Renal cortical epithelial cell (primary cell): Measurements from ENCODE around the gene SNED1. TPM values are rescaled to one million over a fixed set of nuclear protein-coding genes. Genes with fewer than 3 reads are reported as not detected.

Experiments
- DNase-seq: peaks from one replicate; pipeline ENCODE4 v3.0.0-alpha.2; 2011; ENCODE audit warnings: low read depth
- total RNA-seq: library from RNA; depleted of rRNA; stranded (reverse); fragments of >200 nt; gene quantifications from 2 replicates; pipeline ENCODE4 v1.2.3, GENCODE V29; 2014

The SNED1 gene
- total RNA-seq, 1 donor from 2014 or later: 4.2 TPM

DNA sequence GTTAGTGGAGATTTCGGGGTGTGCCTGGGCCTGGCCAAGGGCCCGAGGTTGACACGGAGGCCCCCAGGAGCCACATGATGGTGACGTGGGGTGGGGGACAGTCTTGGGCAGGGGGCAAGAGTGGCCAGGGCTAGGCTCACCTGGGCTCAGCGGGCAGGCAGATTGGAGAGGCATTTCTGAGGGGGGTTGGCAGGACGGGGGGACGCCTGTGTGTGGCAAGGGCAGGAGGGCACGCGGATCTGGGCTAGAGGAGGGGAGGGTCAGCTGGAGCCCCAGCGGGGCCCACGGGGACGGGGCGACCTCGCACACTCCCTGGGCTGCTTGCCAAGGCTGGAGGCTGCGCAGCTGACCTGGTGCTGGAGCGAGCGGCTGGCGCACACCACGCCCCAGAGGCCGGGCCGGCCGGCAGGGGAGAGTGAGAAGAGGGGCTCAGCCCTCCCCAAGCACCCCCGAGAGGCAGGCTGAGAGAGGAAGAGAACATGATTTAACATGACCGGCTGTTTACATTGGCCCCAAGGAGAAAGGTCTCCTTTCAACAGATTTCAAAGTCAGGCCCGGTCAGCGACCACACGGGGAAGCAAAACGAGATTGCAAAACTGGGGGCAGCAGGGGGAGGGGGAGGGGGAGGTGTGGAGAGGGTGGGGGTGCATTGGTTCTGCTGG, 38.0 kb upstream of the SNED1 start:
- DNase-seq: peak; percentile 23

DNA sequence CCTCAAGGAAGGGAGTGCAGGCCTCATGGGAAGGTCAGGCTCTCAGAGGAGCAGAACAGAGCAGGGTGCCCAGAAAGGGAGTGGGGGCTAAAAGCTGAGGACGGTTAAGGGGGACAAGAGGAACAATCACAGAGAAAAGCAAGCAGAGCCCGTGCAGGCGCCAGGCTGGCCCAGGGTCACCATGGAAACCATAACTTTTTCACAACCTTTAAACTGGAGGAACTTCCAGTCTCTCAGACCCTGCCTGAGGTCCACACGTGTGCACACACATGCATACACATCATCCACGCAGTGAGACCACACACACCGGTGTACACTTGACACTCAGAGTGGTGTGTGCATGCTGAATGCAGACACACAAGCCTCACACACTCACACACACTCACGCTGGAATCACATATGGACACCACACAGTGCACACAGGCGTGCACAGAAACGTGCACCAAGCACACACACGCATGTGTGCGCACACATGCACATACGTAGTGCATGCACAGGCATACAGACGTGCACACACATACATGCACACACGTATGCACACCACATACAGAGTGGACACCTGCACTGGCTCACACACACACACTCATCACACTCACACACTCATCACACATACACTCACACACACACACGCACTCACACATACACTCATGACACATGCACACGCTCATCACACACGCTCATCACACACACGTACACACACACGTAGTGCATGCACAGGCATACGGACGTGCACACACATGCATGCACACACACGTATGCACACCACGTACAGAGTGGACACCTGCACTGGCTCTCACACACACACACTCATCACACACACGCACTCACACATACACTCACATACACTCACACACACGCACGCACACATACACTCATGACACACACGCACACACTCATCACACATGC, 37.2 kb upstream of the SNED1 start:
- DNase-seq: no peak

DNA sequence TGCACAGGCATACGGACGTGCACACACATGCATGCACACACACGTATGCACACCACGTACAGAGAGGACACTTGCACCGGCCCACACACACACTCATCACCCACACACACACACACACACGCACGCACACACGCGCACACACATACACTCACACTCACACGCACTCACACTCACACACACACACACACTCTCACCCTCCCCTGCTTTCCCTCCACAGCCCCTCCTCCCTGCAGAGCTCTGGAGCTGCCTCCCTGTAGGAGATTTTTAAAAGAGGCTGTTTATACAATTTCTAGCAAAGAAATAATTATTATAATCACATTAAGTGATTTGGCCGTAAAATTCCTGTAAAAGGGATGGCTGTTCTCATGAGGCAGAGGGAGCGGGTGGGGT, 36.5 kb upstream of the SNED1 start:
- no peak for DNase-seq

DNA sequence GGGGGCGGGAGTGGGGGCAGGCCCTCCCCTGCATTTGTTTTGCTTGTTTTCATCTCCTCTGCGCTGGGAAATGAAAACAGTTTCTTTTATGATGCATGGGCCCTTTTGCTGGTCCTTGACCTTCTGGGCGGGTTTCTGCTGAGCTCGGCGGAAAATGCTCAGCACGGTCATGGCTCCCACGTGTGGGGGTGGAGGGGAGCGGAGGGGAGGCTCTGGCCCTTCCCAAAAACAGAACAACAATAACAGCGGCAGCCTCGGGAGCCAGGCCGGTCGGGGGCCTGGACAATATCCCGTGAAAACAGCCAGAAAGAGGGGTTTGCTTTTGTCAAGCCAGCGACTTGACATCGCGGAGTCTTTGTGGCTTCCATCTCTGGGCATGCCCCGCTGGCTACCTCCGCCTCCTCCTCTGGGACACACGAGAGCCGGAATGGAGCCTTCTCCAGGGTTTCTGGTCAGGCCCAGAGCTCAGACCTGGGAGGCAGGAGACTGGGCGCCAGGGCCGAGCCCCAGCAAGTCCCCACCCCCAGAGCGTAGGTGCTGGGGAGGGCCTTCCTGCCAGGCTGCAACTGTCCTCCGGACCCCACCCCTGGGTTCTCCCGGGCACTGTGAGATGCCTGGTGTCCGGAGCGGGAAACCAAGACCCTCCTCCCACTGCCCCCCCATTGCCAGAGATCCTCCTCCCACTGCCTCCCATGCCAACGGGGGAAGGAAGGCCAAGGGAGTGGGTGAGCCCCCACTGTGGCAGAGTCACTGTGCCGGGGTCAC, 35.9 kb upstream of the SNED1 start:
- DNase-seq: no peak

DNA sequence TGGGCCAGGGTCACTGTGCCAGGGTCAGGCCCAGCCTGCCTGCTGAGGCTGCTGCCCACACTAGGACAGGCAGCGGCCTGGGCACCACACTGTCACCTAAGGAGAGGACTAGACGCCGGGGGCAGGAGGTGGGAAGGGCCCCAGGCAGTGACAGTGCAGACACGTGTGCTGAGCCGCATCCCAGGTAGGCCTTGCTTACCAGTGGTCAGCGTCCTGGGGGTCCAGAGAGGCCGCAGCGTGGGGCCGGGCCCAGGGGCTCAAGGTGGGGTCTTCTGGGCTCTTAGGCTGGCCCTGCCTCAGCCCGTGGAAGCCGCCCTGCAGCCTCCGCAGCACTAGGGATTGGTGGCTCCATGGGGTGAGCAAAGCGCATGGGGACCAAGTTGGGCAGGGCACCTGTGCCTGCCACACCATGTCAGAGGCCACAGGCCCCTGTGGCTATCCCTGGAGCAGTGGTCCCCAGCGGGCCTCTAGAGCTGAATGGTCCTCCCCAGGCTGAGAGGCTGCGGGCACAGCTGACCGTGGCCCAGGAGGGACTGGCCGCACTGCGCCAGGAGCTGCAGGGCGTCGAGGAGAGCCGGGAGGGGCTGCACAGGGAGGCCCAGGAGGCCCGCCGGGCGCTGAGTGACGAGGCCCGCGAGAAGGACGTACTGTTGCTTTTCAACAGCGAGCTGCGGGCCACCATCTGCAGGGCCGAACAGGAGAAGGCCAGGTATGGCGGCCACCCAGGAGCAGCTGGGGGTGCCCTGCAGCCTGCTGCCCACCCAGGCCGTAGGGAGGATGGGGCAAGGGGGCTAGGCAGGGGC, 35.2 kb upstream of the SNED1 start:
- no peak for DNase-seq

DNA sequence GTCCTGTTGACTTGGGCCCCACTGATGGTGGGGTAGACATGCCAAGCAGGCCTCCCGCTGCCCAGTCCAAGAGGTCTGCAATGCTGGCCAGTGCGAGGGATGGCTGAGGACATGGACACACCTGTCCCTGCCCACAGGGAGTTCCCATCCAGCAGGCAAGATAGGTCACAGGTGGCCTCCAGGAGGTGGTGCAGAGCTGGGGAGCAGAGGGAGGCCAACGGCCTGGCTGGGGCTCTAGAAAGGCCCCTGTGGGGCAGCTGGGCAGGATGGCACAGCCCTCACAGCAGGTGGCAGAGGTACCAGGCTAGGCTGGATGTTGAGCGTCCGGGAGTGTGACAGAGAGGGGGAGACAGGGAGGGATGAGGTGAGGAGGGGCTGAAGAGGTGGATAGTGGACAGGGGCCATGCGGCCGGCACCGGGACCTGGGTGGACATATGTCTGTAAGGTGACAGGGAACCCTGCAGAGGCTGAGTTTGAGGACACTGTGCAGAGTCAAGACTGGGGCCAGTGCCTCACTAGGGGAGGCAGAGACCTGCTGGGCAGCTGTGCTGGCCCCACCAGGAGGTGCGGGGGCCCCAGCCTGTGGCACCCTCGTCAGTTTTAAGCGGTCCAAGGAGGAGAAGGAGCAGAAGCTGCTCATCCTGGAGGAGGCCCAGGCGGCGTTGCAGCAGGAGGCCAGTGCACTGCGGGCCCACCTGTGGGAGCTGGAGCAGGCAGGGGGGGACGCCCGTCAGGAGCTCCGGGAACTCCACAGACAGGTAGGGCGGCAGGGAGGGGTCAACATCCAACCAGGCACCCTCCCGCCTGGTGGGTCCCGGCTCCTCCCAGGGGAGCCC, 34.3 kb upstream of the SNED1 start:
- DNase-seq: no peak

DNA sequence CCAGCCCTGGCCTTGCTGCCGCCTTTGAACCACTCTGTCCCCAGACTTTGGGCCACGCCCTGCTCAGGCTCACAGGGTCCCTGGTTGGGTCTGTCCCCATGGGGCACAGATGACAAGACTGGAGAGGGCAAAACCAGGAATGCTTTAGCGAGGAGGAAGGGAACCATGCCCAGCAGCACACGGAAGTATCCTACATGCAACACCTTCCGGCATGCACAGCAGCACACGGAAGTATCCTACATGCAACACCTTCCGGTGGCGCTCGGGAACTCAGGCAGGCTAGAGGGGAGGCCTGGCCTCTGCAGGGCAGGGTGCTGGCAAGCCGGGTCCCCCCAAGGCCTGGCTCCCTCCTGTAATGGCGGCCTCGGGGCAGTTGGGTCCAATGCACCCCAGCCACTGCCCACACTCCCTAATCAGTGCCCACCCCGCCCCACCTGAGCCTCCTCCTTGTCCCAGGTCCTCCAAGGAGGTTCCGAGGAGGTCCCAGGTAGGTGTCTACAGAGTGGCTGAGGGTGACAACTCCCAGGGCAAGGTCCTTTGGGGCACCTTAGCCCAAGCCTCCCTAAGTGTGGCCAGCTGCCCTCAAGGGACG, 33.6 kb upstream of the SNED1 start:
- DNase-seq: no peak

DNA sequence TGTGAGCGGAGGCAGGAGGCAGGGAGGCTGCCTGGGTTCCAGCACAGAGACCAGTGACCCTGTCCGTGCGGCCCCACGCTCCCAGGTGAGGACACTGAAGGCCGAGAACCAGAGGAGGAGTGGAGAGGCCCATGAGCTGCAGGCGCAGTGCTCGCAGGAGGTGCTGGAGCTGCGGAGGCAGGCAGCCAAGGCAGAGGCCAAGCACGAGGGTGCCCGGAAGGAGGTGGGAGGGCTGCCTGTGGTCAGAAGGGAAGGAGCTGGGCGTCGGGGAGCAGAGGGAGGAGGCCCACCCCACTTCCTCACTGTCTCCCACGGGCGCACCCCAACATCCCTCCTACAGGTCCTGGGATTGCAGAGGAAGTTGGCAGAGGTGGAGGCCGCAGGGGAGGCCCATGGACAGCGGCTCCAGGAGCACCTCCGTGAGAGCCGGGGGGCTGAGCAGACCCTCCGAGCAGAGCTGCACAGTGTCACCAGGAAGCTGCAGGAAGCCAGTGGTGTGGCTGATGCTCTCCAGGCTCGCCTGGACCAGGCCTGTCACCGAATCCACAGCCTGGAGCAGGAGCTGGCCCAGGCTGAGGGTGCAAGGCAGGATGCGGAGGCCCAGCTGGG, 33.0 kb upstream of the SNED1 start:
- no peak for DNase-seq

DNA sequence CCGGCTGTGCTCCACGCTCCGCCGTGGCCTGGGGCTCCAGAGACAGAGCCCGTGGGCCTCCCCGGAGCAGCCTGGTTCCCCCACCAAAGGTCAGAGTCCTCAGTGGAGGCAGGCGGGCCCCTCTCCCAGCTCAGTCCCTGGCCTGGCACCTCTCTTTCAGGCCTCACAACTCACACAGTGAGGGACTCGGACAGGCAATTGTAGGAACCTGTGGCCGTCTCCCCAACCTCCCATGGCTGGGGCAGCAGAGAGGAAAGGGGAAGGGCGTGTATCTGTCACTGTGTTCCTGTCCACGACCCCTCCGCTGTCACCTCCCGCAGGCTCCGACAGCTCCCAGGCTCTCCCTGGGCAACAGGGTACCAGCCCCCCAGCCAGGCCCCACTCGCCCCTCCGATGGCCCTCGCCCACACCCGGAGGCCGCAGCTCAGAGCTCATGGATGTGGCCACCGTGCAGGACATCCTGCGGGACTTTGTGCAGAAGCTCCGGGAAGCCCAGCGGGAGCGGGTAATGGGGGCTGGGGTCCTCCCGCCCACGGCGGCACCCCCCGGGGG, 32.4 kb upstream of the SNED1 start:
- DNase-seq: no peak

DNA sequence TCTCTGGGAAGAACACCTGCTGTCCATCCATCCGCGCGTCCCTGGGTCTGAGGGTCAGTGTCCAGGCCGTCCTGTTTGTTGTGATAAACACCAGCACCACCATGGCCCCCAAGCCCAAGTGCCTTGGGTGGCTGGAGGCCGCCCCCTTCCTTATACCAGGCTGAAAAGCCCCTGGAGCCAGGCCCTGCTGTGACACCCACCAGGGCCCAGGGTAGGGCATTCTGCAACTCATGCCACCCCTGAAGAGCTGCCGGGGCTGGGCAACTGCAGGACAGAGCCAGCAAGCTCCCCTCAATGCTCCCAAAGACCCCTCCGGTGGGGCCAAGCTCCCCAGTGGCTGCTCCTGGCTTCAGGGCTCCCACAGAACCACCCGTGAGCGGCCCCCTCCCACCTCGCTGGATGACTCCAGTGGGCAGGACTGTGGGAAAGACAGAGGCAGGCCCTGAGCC, 31.9 kb upstream of the SNED1 start:
- DNase-seq: no peak

DNA sequence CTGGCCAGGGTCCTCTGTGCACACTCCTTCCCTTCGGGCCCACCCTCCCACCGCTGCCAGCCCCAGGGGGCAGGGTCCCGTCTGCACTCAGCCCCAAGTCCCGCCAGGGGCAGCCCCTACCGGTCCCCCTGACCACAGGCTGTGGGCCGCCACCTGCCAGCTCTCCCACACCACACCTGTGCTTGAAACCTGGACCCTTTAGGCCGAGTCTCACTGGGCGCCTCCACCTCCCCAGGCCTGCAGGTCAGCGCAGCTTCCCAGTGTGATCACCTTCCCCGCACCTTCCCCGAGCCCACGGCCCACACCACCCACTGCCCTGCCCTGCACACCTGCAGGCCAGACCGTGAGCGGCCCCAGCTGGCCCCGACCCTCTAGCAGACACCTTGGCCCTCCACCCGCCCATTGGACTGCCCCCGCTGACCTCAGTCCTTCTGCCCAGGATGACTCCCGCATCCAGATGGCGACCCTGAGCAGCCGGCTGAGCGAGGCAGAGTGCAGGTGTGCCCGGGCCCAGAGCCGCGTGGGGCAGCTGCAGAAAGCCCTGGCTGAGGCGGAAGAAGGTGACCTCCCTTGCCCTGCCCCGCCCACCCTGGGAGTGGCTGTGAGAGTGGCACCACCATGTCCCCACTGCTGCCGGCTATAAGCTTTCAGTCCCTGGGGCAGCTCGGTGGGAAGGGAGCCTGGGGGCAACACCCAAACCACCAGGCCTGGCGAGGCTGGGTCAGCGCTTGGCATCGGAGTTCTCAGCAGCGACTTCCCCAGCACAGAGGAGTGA, 31.3 kb upstream of the SNED1 start:
- no peak for DNase-seq

DNA sequence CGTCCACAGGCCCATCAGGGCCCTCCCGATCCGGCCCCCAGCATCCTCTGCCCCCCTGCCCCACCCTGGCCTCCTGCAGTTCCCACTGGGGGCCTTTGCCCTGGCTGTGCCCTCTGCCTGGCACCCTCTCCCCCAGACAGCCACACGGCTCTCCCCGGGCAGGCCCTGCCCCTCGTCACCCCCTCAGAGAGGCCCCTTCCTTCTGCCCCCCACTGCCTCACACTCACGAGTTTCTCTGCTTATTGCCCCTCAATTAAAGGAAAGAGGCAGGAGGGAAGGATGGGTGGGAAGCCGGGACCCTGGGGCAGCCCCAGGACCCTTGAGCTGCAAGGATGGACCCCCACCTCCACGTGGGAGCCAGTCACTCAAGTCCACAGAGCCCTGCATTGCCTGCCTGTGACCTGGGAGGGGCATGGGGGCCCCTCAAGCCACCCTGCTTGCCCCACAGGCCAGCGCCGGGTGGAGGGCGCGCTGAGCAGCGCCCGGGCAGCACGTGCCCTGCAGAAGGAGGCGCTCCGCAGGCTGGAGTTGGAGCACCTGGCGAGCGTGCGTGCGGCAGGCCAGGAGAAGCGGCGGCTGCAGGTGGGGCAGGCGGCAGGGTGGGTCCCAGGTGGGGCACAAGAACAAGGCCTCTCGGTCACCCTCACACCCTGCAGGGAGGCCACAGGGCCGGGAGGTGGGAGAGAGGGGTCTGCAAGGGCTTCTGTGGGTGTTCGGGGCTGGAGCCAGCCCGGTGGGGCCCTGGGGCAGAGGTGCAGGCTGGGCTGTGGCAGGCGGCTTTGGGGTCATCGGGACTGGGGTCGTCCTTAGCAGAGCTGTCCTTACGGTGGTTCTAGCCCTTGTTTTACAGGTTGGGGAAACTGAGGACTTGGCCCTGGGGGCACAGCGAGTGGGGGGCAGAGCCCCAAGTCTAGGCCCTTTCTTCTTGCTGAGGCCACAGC, 30.5 kb upstream of the SNED1 start:
- DNase-seq: no peak

DNA sequence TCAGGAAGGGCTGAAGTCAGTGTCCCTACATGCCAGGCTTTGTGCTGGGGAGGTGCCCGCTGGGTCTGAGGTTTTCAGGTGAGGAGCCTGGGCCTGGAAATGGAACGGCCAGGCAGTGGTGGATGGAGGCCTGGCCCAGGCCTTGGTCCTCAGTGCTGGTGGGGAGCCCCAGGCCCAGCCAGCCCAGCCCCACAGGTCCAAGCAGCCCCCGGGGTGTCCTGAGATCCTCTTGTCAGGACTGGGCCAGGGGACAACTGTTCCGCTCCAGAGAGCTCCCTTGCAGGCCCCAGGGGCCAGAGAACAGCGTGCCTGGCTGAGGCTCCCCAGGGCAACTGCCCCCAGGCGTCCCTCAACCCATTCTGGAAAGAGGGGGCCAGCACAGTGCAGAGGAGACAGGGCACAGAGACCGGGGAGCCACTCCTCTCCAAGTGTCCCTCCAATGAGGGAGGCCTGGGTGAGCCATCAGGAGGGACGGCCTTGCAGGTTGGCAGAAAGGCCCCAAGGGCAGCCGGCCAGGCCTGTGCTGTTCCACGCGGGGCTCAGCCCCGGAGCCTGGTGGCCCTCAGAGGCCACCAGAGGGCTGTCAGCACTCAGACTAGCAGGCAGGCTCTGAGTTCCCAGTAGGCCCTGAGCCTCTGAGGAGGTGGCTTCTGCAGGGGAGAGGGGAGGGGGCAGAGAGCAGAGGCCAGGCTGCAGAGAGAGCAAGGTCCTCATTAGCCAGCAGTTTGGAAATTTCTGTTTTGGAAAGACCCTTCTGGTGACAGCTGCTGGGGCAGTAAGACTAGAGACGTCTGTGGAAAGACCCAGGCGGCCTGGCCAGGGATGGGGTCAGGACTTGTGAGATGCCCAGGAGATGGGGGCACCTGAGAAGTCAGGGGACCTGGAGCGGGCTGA, 29.4 kb upstream of the SNED1 start:
- no peak for DNase-seq

DNA sequence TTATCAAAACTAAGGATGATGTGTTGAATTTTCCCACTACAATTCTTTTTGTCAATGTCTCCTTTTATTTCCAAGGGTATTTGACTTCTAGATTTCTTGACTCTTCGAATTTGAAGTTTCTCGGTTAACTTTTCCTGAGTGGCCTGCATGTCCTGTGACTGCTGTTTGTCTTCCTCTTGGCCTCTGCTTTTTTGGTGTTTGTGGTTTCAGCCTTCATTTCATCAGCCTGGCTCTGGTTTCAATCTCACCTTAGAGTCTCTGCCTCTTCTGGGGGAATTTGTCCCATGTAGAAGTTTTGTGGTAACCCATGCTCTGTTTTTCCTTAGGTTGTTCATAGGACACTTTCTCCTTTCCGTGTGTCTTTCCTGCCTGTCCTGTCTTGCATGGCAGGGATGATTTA, 28.3 kb upstream of the SNED1 start:
- no peak for DNase-seq

DNA sequence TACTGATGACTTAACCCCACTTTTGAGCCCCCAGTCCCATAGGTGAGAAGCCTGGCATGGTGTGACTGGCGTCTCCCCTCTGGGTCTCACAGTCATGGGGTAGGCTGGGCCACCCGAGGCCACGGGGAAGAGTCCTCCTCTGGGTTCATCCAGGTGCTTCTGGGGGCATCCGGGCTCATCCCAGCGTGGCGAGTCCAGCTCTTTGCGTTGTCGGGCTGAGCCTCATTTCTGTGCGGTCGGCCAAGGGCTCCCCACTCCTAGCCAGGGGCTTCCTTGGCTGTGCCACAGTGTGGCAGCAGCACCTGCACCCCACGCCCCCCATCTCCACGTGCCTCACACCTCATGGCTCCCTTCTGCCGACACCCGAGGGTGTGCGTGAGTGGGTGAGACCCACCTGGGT, 27.6 kb upstream of the SNED1 start:
- no peak for DNase-seq

DNA sequence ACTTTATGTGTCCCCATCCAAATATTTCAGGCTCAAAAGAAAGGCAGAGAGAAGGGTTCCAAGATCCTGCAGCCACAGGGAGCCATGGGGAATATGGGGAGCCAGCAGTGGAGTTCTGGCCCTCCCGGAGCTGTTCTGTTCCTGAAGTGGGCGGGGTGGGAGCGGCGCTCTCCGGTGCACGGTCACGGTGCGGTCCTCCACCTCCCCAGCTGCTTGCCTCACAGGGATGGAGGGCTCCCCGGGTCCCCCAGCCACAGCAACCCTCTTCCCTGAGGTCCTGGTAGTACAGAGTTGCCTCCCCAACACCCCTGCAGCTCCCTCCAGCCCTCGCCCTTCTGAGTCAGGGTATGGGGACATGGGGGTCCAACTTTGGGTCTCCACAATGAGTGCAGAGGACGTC, 26.2 kb upstream of the SNED1 start:
- DNase-seq: no peak
